Endothelial cell of umbilical vein (primary cell): Measurements from ENCODE around the gene PPP1R12C. TPM values are rescaled to one million over a fixed set of nuclear protein-coding genes. Genes with fewer than 3 reads are reported as not detected.

Source experiments
- BruUV-seq: library from RNA; stranded (reverse); fragments of 400-500 nt; replicated peaks from 2 replicates; lab custom pipeline; 2021; lab: Mats Ljungman, UMichigan
- CTCF ChIA-PET: fragments of 300-600, 350-600 bp; sonication (Branson Sonifier 250); formaldehyde crosslinking; loops from one replicate; lab custom pipeline; 2021; ENCODE audit warnings: antibody characterized with exemption, inconsistent platforms; lab: Charles Lee
- POLR2A ChIA-PET: fragments of 300-600, 350-600 bp; sonication (Branson Sonifier 250); formaldehyde crosslinking; loops from one replicate; lab custom pipeline; 2021; ENCODE audit warnings: antibody characterized with exemption, inconsistent platforms; lab: Charles Lee
- DNase-seq: peaks from one replicate; pipeline ENCODE4 v3.0.0-alpha.2; 2011; ENCODE audit warnings: low read depth, low spot score
- FAIRE-seq: peaks from 2 replicates; lab custom pipeline; 2011; peaks lifted over from hg19 to GRCh38; lab: Jason Lieb, UNC
- H2AFZ ChIP-seq: 2 replicates; pipeline ENCODE4 v1.6.0; 2012; ENCODE audit warnings: low read depth, low read length, control low read depth, inconsistent platforms
- H3K27ac ChIP-seq: 2 replicates; pipeline ENCODE4 v1.5.1; 2011; ENCODE audit warnings: low read depth, mild to moderate bottlenecking, control low read depth, low read length, moderate library complexity; ENCODE audit not compliant: insufficient read depth
- H3K27me3 ChIP-seq, 2 experiments: 2 replicates each; pipeline versions ENCODE4 v1.6.0 to v1.6.1; 2011; ENCODE audit warnings: low read length in 2 of 2, mixed read lengths in 1 of 2; ENCODE audit not compliant: control insufficient read depth in 2 of 2, insufficient read depth in 2 of 2
- H3K36me3 ChIP-seq, 2 experiments: 2 replicates in 1 of 2; 3 replicates in 1 of 2; pipeline ENCODE4 v1.5.1; 2011; ENCODE audit warnings: low read length in 2 of 2, mild to moderate bottlenecking in 1 of 2, moderate library complexity in 1 of 2; ENCODE audit not compliant: control insufficient read depth in 2 of 2, insufficient read depth in 2 of 2; ENCODE audit errors: extremely low read depth in 1 of 2
- H3K4me1 ChIP-seq: 3 replicates; pipeline ENCODE4 v1.5.1; 2011; ENCODE audit warnings: mild to moderate bottlenecking, low read length; ENCODE audit not compliant: control insufficient read depth, insufficient read depth; ENCODE audit errors: extremely low read depth
- H3K4me2 ChIP-seq: 2 replicates; pipeline ENCODE4 v1.6.1; 2011; ENCODE audit warnings: low read length, control low read depth, mixed read lengths; ENCODE audit not compliant: insufficient read depth
- H3K4me3 ChIP-seq, 3 experiments: fragments of 200-600 bp in 1 of 3; sonication (generic), shearing (Covaris generic) in 1 of 3; replicated peaks in 1 of 3; 2 replicates each; pipeline ENCODE4 v1.5.1; 2011 to 2016; ENCODE audit warnings: control low read depth in 3 of 3, low read length in 3 of 3, mild to moderate bottlenecking in 2 of 3, inconsistent platforms in 1 of 3, low read depth in 1 of 3, moderate library complexity in 1 of 3; ENCODE audit not compliant: insufficient read depth in 1 of 3
- H3K79me2 ChIP-seq: 2 replicates; pipeline ENCODE4 v1.6.0; 2012; ENCODE audit warnings: low read length, inconsistent platforms; ENCODE audit not compliant: control insufficient read depth, insufficient read depth
- H3K9ac ChIP-seq: replicated peaks from 2 replicates; pipeline ENCODE3; 2011; ENCODE audit warnings: low read length, control low read depth; ENCODE audit not compliant: insufficient read depth; ENCODE audit errors: extremely low read depth
- H3K9me1 ChIP-seq: replicated peaks from 3 replicates; pipeline ENCODE4 v1.6.0; 2011; ENCODE audit warnings: mild to moderate bottlenecking, low read length; ENCODE audit not compliant: control insufficient read depth, insufficient read depth; ENCODE audit errors: extremely low read depth
- H3K9me3 ChIP-seq: replicated peaks from 2 replicates; pipeline ENCODE4 v1.5.1; 2012; ENCODE audit warnings: low read length, inconsistent platforms; ENCODE audit not compliant: control insufficient read depth, insufficient read depth
- H4K20me1 ChIP-seq: replicated peaks from 2 replicates; pipeline ENCODE3; 2011; ENCODE audit warnings: mild to moderate bottlenecking, low read length; ENCODE audit not compliant: control insufficient read depth, insufficient read depth; ENCODE audit errors: extremely low read depth
- CTCF ChIP-seq, 2 donors: IDR thresholded peaks; 1 replicate in 1 of 2; 2 replicates in 1 of 2; pipeline ENCODE4 v1.5.1; 2011; ENCODE audit warnings: low read length in 2 of 2, mild to moderate bottlenecking in 2 of 2, moderate library complexity in 2 of 2, control low read depth in 1 of 2, inconsistent platforms in 1 of 2, low read depth in 1 of 2; ENCODE audit not compliant: insufficient read depth in 1 of 2; ENCODE audit errors: extremely low read depth in 1 of 2
- EZH2 ChIP-seq: IDR thresholded peaks from 2 replicates; pipeline ENCODE4 v1.6.1; 2012; ENCODE audit warnings: borderline replicate concordance, low read depth, mild to moderate bottlenecking, moderate library complexity, low read length, inconsistent platforms; ENCODE audit not compliant: severe bottlenecking
- FOS ChIP-seq: IDR thresholded peaks from 2 replicates; pipeline ENCODE4 v1.6.1; 2011; ENCODE audit warnings: mild to moderate bottlenecking, low read length, moderate library complexity, borderline replicate concordance; ENCODE audit not compliant: insufficient read depth
- GATA2 ChIP-seq: IDR thresholded peaks from 2 replicates; pipeline ENCODE4 v1.7.0; 2011; ENCODE audit warnings: low read depth, mild to moderate bottlenecking, moderate library complexity, mixed read lengths, low read length; ENCODE audit not compliant: insufficient read length, insufficient read depth
- MAX ChIP-seq: IDR thresholded peaks from 2 replicates; pipeline ENCODE4 v1.6.1; 2011; ENCODE audit not compliant: insufficient read depth, insufficient read length
- MYC ChIP-seq: IDR thresholded peaks from one replicate; pipeline ENCODE4 v1.6.1; 2011; ENCODE audit warnings: mild to moderate bottlenecking, low read depth, low read length
- POLR2A ChIP-seq: IDR thresholded peaks from 2 replicates; pipeline ENCODE4 v1.6.1; 2012; ENCODE audit warnings: low read depth, mild to moderate bottlenecking, control low read depth, low read length
- POLR2AphosphoS5 ChIP-seq: IDR thresholded peaks from 2 replicates; pipeline ENCODE4 v1.6.1; 2012; ENCODE audit warnings: low read depth, mild to moderate bottlenecking, control low read depth, low read length, moderate library complexity; ENCODE audit not compliant: insufficient read depth
- dilution Hi-C: fragments of 300-500 bp; cut with MboI; formaldehyde crosslinking; loops from one replicate; pipeline ENCODE4 v1.15.0; 2019; ENCODE audit warnings: low sequenced_read_pairs; ENCODE audit not compliant: extremely low pct_ligation_motif_present
- intact Hi-C: fragments of 100-400 bp; cut with micrococcal nuclease; formaldehyde crosslinking; loops from one replicate; pipeline ENCODE4 v1.10.0; 2022
- polyA plus RNA-seq, 4 experiments: library from polyadenylated mRNA; depleted of rRNA in 3 of 4; stranded (reverse) in 3 of 4; unstranded in 1 of 4; fragments of >200 nt; gene quantifications; 2 replicates each; pipeline versions ENCODE4 v1.2.1 to v1.2.3, GENCODE V29; 2011 to 2012; ENCODE audit warnings: missing spikeins in 1 of 4
- total RNA-seq: library from RNA; stranded (reverse); gene quantifications from 2 replicates; pipeline ENCODE4 v1.2.3, GENCODE V29; 2021

Gene PPP1R12C
- total and polyA plus RNA-seq, 2 donors (not counting 3 experiments of a cell fraction or from before 2014, with no cell fraction given), result 69.5 to 149 TPM

- peaks cover 20% of the 10 kb centered on the region for H3K4me1 ChIP-seq
- H2AFZ ChIP-seq, result no peak overlapping the region
- H3K9me3 ChIP-seq, result no peaks in the 10 kb centered on the region
- peaks cover 57% of the 10 kb centered on the region for H3K79me2 ChIP-seq
- no peaks in the 10 kb centered on the region for H3K9me1 ChIP-seq
- peak overlapping the region; percentile 30 to 92 (median 75) for H3K4me3 ChIP-seq
- peak overlapping the region; percentile 59 for H3K27ac ChIP-seq
- TF ChIP-seq MYC, result no peak
- no peak for TF ChIP-seq FOS
- no peak for TF ChIP-seq POLR2A
- TF ChIP-seq GATA2, result no peak
- peak; percentile 30 for TF ChIP-seq POLR2AphosphoS5
- TF ChIP-seq MAX, result peak; percentile 72
- no peak for TF ChIP-seq EZH2
- no peak for TF ChIP-seq CTCF (IDR thresholded peaks at IDR 0.05; ENCODE audit: extremely low read depth in 1 of 2, insufficient read depth in 1 of 2, low read depth in 1 of 2, low read length in 2 of 2)
- no peaks in the 10 kb centered on the region for H4K20me1 ChIP-seq
- dilution Hi-C loops (no loop called here), intact Hi-C loops (loop anchor here (2.0 to 5.0 kb wide), 2 partner anchors 54 to 654 kb away; partner anchors contain the start of genes LENG9 and RDH13)
- no peaks in the 10 kb centered on the region for H3K36me3 ChIP-seq
- BruUV-seq, result TSS peak; percentile 51
- POLR2A ChIA-PET, result interaction anchor here (0.8 to 1.8 kb wide), 3 partner anchors 30 to 291 kb away, joined by 3 to 4 read pairs (median 3); partner anchors contain the start of gene UBE2S
- peak overlapping the region; percentile 71 for H3K4me2 ChIP-seq
- DNase-seq (peak; percentile 31), FAIRE-seq (peak; percentile 86)
- no peaks in the 10 kb centered on the region for H3K27me3 ChIP-seq
- CTCF ChIA-PET, result interaction anchor here (0.8 to 4.8 kb wide), 2 partner anchors 25 to 28 kb away, joined by 3 to 38 read pairs; no protein-coding TSS in a partner anchor
- peak overlapping the region; percentile 78 for H3K9ac ChIP-seq
These were observed 1.1 kb downstream of the PPP1R12C start for GRCh38 chr19:55116232-55116858.
